ENCODE measurements around the gene RAB44. TPM values are rescaled to one million over a fixed set of nuclear protein-coding genes. Genes with fewer than 3 reads are reported as not detected.

Gene RAB44
- total and polyA plus RNA-seq, 2 of the 4 experiments (the other 2 are of a cell fraction): 0.03 TPM; not detected in 1

GRCh38 chr6:36738108-36738507, 40.5 kb downstream of the RAB44 start:
- Histone ChIP-seq H3K79me1 (ENCODE audit: low read depth in 1 of 2, low read length in 2 of 2) (no peaks in the 10 kb centered on the region), H4K91ac (ENCODE audit: insufficient read depth, low read depth, low read length) (no peak overlapping the region), H3K23ac (ENCODE audit: low read depth, low read length) (no peak overlapping the region), H3K56ac (ENCODE audit: extremely low read depth, insufficient read depth, low read length) (no peak overlapping the region), H2BK20ac (ENCODE audit: low read depth, low read length) (no peak overlapping the region), H3K27me3 (ENCODE audit: control insufficient read depth, insufficient read depth, low read length) (no peaks in the 10 kb centered on the region; the same call in 1 of the 2 replicates), H3K4me1 (ENCODE audit: control insufficient read depth, insufficient read depth, low read length) (peaks cover 12% of the 10 kb centered on the region), H3K9me3 (ENCODE audit: control insufficient read depth, insufficient read depth, low read length) (no peaks in the 10 kb centered on the region), H3K14ac (replicated peaks; ENCODE audit: low read depth, low read length) (no peak overlapping the region), H3K36me3 (ENCODE audit: control insufficient read depth, insufficient read depth, low read length) (no peaks in the 10 kb centered on the region), H3K18ac (ENCODE audit: low read depth, low read length) (no peak overlapping the region), H3K9ac (ENCODE audit: low read depth, low read length) (no peak overlapping the region), H3K4me3 (ENCODE audit: insufficient read depth, low read depth, low read length) (no peak overlapping the region), H3K27ac (ENCODE audit: insufficient read depth, low read length) (no peak overlapping the region), H3K4ac (ENCODE audit: low read depth, low read length) (no peak overlapping the region), H2BK5ac (ENCODE audit: low read depth, low read length, poor library complexity, severe bottlenecking) (no peak overlapping the region), H3K9me1 (ENCODE audit: insufficient read depth, low read length) (peaks cover 4% of the 10 kb centered on the region), H2AFZ (replicated peaks; ENCODE audit: low read length, poor library complexity) (no peak overlapping the region), H4K5ac (ENCODE audit: low read depth, low read length) (no peak overlapping the region), H2AK9ac (replicated peaks; ENCODE audit: low read depth, low read length, poor library complexity) (no peak overlapping the region), H4K20me1 (ENCODE audit: insufficient read depth, low read length) (peaks cover 3% of the 10 kb centered on the region; the same call in 1 of the 2 replicates), H2AK5ac (ENCODE audit: low read depth, low read length) (no peak overlapping the region), H2BK120ac (ENCODE audit: low read depth, low read length) (no peak overlapping the region), H2BK15ac (ENCODE audit: low read depth, low read length) (no peak overlapping the region), H4K8ac (ENCODE audit: low read depth in 2 of 2, low read length in 2 of 2) (no peak overlapping the region), H3K4me2 (ENCODE audit: low read depth, low read length) (no peak overlapping the region)
- ATAC-seq (ENCODE audit: low read depth): no peak
- intact Hi-C loops (cut with micrococcal nuclease) (no loop called here), in situ Hi-C loops (cut with MboI; ENCODE audit: low sequenced_read_pairs) (no loop called here), dilution Hi-C loops (cut with HindIII; ENCODE audit: low sequenced_read_pairs, unreplicated experiment) (no loop called here)
- no peak for DNase-seq
- BruUV-seq (replicated peaks): no TSS peak
- TF ChIP-seq RFX5 (IDR thresholded peaks at IDR 0.05; ENCODE audit: low read depth, low read length) (no peak), CEBPB (IDR thresholded peaks at IDR 0.05; ENCODE audit: low read depth, low read length) (no peak), FOS (IDR thresholded peaks at IDR 0.05; ENCODE audit: low read depth, low read length) (no peak), MAZ (IDR thresholded peaks at IDR 0.05; ENCODE audit: borderline replicate concordance, low read depth, low read length) (no peak), MXI1 (IDR thresholded peaks at IDR 0.05; ENCODE audit: borderline replicate concordance, low read depth, low read length) (no peak), SMC3 (IDR thresholded peaks at IDR 0.05; ENCODE audit: low read depth, low read length) (no peak), CHD1 (IDR thresholded peaks at IDR 0.05; ENCODE audit: low read depth, low read length) (no peak), RAD21 (IDR thresholded peaks at IDR 0.05; ENCODE audit: low read length) (no peak), POLR2A (IDR thresholded peaks at IDR 0.05; ENCODE audit: low read depth, low read length) (no peak), CTCF (conservative IDR thresholded peaks at IDR 0.05; ENCODE audit: low read depth, low read length) (no peak)
- no CpG with 5 or more reads among the region's 1 CpG for WGBS, 2 experiments (ENCODE audit: extremely low coverage in 2 of 2, insufficient read length in 1 of 2)
- ChIA-PET POLR2A (ENCODE audit: unreplicated experiment) (no interaction called here), CTCF (no interaction called here)

Data from IMR-90 (cell line).